HG02571 (cell line): ENCODE measurements around the gene KHNYN.
"Not testable (repeated sequence)": the region's sequence is repeated elsewhere in the genome, so short reads cannot be mapped to it uniquely, and the experiment has no call there.

Experiments
- ATAC-seq: cut with Tn5 transposase; IDR thresholded peaks from one replicate; pipeline ENCODE4 v1.9.1; 2021; ENCODE audit warnings: mild to moderate bottlenecking, moderate library complexity; ENCODE audit not compliant: unreplicated experiment

KHNYN gene

DNA sequence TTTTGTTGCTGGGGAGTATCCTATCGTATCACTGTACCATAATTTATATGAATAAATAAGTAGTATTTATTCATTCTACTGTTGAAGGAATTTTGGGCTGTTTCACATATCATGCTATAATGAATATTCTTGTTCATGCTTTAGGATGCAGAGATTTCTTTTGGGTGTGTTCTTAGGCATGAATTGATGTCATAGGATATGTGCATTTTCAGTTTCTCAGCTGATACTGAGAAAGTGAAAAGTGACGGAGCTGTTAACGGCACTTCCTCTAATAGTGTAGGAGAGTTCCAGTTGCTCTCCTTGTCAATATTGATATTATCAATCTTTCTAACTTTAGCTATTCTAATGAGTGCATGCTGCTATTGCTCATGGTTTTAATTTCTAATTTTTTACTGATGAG lies 36.1 kb downstream of the KHNYN start:
- no peak for ATAC-seq

GRCh38 chr14:24470450-24470849 lies 40.7 kb downstream of the KHNYN start:
- not testable (repeated sequence) for ATAC-seq

GRCh38 chr14:24473211-24473610 lies 43.5 kb downstream of the KHNYN start:
- ATAC-seq: no peak

DNA sequence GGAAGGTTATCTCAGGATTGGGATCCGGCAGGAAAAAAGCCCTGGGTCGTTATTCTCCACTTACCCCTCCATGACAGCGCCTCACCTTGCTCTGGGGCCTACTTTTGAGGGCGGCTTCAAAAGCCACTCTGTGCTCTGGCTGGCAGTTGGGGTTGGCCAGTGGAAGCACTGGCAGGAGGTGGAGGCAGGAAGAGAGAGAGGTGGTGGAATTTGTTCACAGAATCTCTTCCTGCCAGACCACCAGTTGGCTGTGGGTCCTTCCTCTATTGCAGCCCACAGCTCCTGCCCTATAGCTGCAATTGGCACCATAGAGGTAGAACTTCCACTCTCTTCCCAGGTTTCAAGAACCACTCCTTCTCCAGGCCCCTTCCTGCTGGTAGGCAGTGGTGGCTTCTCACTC lies 45.5 kb downstream of the KHNYN start:
- ATAC-seq: no peak

DNA sequence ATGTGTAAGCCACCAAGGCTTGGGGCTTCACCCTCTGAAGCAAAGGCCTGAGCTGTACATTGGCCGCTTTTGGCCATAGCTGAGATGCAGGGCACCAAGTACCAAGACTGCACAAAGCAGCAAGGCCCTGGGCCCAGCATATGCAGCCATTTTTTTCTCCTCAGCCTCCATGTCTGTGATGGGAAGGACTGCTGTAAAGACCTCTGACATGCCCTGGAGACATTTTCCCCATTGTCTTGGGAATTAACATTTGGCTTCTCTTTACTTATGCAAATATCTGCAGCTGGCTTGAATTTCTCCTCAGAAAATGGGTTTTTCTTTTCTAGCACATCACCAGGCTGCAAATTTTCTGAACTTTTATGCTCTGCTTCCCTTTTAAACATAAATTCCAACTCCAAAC lies 50.2 kb downstream of the KHNYN start:
- not testable (repeated sequence) for ATAC-seq

DNA sequence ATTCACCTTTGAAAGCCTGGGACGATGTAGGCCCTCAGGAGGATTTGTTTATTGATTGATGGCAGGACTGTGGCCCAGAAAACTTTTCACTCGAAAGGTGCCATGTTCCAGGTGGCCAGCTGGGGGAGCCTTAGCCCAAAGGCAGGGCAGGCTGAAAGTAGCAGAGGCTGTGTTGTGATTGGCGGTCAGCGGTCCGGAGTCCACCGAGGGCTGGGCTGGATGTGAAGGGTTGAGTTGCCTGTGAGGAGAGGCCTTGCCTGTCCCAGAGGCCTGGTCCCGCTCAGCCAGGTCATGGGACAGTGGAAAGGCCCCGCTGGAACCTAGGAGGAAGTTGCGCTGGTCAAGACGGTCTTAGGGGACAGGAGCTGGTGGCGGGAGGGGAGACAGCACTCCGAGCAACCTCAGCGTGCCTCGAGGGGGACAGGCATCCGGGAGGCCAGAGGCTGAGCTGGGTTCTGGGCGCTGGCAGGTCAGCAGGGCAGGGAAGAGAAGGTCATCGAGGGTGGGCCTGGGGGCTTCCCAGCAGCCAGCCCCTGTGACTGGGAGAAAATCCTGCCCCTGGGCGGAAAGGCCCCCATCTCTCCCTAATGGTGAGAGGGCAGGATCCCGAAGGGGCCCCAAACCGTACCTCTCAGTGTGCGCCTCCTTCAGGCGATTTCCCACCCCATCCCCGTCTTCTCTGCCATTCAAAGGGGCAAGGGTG lies 52.0 kb downstream of the KHNYN start:
- ATAC-seq: no peak

DNA sequence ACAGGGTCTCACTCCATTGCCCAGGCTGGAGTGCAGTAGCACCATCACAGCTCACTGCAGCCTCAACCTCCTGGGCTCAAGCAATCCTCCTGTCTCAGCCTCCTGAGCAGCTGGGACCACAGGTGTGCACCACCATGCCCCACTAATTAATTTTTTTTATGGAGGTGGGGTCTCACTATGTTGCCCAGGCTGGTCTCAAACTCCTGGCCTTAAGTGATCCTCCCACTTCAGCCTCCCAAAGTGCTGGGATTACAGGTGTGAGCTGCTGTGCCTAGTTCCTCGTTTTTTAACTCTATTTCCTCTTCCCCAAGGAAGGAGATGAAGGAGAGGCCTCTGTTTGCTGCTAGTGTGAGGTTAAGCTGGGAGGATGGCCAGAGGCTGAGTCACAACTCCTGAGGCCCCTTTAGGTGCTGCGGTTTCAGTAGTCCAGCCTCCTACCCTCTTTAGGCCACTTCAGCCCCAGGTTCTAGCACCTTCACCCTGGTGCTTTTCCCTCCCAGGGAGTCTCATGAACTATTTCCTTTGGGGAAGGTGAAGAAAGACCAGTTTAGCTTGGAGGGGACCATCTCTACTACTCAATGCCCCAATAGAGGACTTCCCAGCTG lies 53.0 kb downstream of the KHNYN start:
- ATAC-seq: not testable (repeated sequence)

DNA sequence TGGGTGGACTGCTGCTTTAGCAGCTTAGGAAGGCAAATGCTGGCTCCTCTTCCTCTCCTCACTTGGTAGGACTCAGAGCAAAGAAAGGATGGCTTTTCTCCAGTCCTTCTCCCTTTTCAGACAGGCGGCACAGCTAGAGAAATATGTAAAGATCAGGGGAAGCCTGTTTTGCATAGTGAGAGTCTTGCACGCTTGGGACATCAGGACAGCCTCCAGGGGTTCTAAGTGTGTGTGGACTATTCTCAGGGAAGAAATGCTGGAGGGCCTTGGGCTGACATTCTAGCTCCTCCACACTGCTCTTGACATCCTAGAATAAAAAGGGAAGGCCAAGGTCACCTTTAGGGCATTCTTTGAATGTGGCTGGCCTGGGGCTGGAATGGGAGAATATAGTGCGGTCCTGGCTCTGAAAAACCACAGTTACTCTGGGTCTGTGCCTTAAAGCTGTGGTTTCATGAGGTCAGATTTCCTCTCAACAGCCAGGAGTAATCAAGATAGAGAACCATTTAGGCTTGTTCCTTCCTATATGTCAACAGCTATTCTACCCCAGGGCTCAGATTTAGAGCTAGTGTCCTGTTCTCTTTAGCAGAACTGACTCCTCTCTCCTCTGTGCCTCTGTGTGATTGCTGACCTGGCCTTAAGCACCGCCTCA lies 54.0 kb downstream of the KHNYN start:
- ATAC-seq: no peak
